ENCODE results near the gene GIT1.

The GIT1 gene

GRCh38 chr17:29625037-29625750, 35.7 kb upstream of the GIT1 start:
- TF ChIP-seq CTCF (IDR thresholded peaks at IDR 0.05; ENCODE audit: borderline replicate concordance, insufficient read depth, low read depth, low read length), result no peak
- no peak overlapping the region for H3K4me3 ChIP-seq (ENCODE audit: low read depth, low read length)

- no peak for TF ChIP-seq CTCF (IDR thresholded peaks at IDR 0.05; ENCODE audit: borderline replicate concordance, insufficient read depth, low read depth, low read length)
- H3K4me3 ChIP-seq (ENCODE audit: low read depth, low read length), result no peak overlapping the region
These were observed 35.1 kb upstream of the GIT1 start for GRCh38 chr17:29624586-29624985.

- peak overlapping the region; percentile 77 for H3K4me3 ChIP-seq (ENCODE audit: low read depth, low read length)
- TF ChIP-seq CTCF (IDR thresholded peaks at IDR 0.05; ENCODE audit: borderline replicate concordance, insufficient read depth, low read depth, low read length), result no peak
These were observed 33.8 kb upstream of the GIT1 start for GRCh38 chr17:29623283-29623647.

GRCh38 chr17:29622337-29623282, 33.2 kb upstream of the GIT1 start, which contains the start of gene CORO6:
Gene CORO6, minus strand, starts transcription at chr17:29622912. Its CDS starts 1,491 bp downstream, at chr17:29621421.
- H3K4me3 ChIP-seq (ENCODE audit: low read depth, low read length), result peak within 1 kb of the TSS; percentile 77
- no peak for TF ChIP-seq CTCF (IDR thresholded peaks at IDR 0.05; ENCODE audit: borderline replicate concordance, insufficient read depth, low read depth, low read length)

- no peak overlapping the region for H3K4me3 ChIP-seq (ENCODE audit: low read depth, low read length)
These were observed 32.3 kb upstream of the GIT1 start for GRCh38 chr17:29621751-29622194.

GRCh38 chr17:29620779-29621500, 31.5 kb upstream of the GIT1 start:
- TF ChIP-seq CTCF (IDR thresholded peaks at IDR 0.05; ENCODE audit: borderline replicate concordance, insufficient read depth, low read depth, low read length), result no peak
- no peak overlapping the region for H3K4me3 ChIP-seq (ENCODE audit: low read depth, low read length)

More at GRCh38 chr17:29621751-29622194, 32.3 kb upstream of the GIT1 start:
- TF ChIP-seq CTCF (IDR thresholded peaks at IDR 0.05; ENCODE audit: borderline replicate concordance, insufficient read depth, low read depth, low read length), result no peak

Measured in GM12875 (cell line).